Central memory CD4-positive, alpha-beta T cell (primary cell): Measurements from ENCODE around the gene SLC12A8.

Experiments used
- DNase-seq: peaks from one replicate; pipeline ENCODE4 v3.0.0; 2022
- total RNA-seq, 3 experiments: gene quantifications; one replicate each; lab custom pipeline; 2026; lab: John Stamatoyannopoulos, UW

Gene SLC12A8, protein sequence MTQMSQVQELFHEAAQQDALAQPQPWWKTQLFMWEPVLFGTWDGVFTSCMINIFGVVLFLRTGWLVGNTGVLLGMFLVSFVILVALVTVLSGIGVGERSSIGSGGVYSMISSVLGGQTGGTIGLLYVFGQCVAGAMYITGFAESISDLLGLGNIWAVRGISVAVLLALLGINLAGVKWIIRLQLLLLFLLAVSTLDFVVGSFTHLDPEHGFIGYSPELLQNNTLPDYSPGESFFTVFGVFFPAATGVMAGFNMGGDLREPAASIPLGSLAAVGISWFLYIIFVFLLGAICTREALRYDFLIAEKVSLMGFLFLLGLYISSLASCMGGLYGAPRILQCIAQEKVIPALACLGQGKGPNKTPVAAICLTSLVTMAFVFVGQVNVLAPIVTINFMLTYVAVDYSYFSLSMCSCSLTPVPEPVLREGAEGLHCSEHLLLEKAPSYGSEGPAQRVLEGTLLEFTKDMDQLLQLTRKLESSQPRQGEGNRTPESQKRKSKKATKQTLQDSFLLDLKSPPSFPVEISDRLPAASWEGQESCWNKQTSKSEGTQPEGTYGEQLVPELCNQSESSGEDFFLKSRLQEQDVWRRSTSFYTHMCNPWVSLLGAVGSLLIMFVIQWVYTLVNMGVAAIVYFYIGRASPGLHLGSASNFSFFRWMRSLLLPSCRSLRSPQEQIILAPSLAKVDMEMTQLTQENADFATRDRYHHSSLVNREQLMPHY
- 0 to 0.77 (median 0.46) reads per million in 3 experiments for total RNA-seq

DNA sequence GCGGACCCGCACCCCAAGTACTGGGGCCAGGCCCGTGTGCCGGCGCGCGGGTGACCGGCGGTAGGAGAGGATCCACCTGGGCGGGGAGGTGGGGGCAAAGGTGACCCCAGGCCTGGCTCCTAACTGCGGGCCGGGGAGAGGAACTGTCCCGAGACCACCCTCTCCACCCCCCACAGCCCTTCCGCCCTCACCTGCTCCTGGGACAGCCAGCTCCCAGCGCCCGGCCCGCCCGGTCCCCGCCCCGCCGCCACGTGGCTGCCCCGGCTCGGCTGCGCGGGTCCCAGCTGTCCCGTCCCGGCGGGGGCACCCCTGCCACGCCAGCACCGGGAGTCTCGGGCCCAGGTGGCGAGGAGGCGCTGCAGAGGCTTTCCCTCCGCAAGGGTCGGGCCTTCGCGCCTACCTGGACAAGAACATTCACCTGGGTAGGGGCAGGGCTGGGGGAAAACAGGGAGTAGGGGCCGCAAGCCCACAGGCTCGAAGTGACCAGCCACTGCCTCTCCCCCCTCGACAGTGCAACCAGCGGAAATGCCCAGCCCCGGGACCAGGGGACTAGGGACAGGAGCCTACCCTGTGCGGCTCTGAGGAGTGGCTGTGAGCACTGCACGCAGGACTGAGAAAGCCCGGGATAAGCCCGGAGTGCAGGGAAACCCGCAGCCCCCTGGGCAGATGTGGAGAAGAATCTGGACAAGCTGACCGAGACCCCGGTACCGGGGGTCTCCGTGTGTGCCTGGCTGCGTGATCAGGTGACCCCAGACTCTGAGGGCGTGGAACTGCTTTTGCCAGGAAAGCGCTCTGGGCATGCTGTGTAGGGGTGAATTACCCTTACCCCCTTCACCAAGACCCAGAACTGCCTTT is at the start of gene SLC12A8:
TSS of gene SLC12A8 (minus strand) at position 240 of the 855 bp plus-strand sequence. CDS start 1,399 bp downstream, outside the sequence.
- no peak for DNase-seq

DNA sequence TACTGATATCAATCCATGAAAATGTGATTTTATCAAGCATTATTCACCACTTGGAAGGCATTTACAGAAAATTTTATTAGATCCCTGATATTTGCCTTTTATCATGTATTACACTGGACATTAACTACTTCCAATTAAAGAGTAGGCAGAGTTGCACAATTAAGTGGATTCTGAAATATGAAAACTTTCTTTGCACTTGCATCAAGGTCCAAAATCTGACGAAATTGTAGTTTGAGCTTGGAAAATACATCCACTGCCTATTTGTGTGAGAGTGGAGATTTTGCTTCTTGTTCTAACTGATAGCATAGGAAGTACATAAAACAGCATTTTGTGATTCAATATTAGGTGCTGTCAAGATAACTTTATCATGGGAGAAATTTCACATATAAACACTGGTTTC is 49.6 kb upstream of the SLC12A8 start:
- DNase-seq: no peak

DNA sequence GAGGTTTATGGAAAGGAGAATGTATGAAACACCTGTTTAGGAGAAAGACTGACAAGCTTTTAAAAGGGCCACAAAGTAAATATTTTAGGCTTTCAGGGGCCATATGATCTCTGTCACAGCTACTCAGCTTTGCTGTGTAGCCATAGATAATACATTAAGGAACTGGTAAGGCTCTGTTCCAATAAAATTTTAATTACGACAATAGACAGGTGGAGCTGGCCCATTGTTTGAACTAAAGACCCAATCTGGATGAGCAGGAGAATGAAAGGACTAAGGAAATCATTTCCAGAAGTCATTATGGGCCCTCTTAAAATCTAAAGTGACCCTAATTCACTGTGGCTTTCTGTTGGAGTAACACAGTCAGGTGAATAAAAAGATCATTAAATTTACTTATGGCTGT is 48.5 kb upstream of the SLC12A8 start:
- no peak for DNase-seq

DNA sequence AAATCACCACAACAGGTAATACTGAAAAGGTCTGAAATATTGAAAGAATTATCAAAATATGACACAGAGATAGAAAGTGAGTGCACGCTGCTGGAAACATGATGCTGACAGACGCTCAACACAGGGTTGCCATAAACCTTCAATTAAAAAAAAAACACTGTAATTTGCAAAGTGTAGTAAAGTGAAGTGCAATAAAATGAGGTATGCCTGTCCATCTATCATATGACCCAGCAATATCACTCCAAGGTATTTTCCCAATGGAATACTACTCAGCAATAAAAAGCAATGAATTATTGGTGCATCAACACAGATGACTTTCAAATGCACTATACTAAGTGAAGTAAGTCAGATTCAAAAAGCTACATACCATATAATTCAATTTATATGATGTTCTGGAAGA is 47.6 kb upstream of the SLC12A8 start:
- DNase-seq: no peak

DNA sequence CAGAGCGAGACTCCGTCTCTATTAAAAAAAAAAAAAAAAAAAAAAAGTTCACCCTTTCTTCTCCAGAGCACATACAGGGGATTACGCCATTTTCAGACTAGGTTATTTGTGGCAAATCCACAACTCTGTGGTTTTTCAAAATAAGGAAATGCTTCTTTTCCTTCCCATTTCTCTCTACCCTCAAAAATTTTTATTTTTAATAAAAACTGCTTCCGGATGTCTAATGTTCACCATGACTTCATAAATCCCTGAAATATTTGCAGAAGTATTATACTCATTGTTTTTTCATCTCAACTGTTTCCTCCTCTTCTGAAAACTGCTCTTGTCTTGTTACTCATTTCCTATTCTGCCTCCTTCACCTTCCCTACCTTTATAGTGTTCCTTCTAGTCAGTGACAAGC is 45.0 kb upstream of the SLC12A8 start:
- no peak for DNase-seq

DNA sequence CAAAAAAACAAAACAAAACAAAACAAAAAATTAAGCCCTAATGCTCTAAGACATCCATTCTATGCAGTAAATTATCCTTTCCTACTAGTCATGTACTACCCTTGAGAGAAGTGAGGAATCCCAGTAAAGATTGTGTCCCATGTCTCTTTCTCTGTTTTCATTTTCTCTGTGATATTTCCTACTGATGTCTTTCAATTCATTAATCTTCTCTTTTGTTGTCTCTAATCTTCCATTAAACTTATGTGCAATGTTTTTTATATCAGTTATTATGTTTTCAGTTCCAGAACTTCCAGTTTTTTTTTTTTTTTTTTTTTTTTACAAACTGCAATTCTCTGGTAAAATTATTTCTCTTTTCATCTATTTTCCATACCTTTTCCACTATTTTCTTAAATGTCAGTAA is 44.1 kb upstream of the SLC12A8 start:
- DNase-seq: no peak

DNA sequence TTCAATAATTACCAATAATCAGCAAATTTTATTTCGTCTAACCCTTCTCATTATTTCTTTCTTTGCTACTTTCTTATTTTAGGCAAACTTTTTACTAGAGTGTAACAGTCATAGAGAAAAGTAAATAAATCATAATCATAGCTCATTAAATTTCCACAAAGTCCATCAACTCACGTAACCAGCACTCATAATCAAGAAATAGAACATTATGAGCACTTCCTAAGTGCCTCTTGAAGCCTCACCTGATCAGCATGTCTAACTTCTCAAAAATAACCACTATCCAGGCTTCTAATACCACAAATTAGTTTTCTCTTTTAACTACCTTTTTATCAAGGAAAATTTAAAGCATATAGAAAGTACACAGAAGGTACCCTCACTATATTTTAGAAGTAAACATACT is 38.4 kb upstream of the SLC12A8 start:
- DNase-seq: no peak

DNA sequence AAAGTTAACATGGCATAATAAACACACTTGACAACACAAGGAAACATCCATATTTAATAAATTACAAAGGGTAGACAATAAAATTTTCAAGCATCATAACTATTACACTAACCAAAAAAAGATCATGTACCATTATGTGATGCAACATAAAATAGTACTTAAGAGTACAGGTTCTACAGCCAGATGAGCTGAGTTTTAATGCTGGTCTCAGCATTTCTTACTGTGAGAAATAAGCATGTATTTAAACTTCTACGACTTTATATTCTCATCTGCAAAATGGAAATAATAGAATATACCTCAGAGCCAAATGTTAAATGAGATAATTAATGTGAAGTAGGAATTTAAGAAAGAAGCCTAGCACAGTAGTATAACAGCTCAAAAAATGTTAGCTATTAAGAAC is 33.7 kb upstream of the SLC12A8 start:
- no peak for DNase-seq

DNA sequence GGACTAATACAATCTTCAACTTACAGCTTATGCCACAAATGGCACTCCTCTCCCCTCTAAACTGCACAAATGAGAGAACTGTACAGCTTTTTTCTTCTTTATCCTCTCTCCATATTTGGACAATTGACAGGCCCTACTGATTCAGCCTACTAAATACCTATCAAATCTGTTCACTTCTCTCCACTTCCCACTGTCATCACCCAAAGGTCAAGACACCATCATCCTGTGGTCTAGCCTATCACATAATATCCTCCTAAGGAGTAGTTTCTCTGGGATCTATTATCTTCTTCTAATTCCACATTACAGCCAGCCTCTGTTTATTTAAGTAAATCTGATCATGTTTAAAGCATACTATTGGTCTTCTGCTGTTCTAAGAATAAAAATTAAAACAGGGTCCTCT is 33.0 kb upstream of the SLC12A8 start:
- no peak for DNase-seq

DNA sequence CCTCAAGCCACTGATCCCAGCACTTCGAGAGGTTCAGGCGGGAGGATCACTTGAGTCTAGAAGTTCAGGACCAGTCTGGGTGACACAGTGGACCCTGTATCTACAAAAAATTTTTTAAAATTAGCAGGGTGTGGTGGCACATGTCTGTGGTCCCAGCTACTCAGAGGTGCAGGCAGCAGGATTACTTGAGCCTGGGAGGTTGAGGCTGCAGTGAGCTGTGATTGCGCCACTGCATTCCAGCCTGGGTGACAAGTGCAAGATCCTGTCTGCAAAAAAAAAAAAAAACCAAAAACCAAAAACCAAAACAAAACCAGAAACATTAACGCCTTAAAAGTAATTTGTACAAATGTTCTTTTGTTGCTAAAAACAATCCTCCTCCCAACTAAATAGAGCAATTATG is 27.9 kb upstream of the SLC12A8 start:
- no peak for DNase-seq

DNA sequence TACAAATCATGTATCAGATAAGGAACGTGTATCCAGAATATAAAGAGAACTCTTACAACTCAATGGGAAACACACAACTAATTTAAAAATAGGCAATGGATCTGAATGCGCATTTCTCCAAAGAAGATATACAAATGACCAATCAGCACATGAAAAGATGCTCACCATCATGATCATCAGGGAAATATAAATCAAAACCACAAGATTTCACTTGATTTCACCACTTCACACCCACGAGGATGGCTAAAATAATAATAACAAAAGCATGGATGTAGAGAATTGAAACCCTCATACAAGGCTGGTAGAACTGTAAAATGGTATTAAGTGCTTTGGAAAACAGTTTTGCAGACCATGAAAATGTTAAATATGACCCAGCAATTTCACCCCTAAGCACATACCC is 26.7 kb upstream of the SLC12A8 start:
- DNase-seq: no peak

DNA sequence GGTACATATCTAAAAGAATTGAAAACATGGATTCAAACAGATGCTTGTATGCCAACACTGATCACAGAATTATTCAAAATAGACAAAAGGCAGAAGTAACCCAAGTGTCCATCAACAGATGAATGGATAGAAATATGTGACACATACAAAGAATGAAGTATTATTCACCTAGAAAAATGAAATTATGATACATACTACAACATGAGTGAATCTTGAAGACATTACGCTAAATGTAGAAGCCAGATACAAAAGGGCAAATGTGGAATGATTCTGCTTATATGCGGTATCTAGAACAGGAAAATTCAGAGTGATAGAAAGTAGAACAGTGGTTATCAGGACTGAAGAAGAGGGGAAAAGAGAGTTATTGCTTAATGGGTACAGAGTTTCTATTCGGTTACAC is 26.2 kb upstream of the SLC12A8 start:
- DNase-seq: no peak

DNA sequence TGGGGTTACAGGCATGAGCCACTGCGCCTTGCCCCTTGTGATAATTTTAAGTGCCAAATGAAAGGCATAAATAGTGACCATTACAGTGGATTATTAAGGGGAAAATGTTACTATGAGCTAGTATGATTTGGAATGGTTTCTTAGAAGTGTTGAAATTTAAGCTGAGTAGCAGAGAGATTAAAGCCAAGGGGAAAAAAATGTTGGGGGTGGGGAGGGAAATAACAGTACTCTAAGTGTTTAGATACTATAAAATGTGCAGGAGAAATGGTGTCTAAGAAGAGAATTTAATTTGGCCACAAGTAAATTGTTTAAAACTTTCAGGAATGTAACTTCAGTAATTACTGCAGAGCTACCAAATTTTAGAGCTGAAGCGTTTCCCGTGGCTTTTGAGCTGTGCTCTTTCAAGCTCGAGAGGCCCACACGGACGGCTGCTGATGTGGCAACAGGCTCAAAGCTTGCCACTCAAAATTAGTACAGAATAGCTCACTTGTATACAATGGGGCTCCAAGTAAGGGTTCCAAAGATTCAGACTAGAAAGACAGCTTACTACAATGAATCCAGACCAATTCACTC is 23.9 kb upstream of the SLC12A8 start:
- DNase-seq: no peak

DNA sequence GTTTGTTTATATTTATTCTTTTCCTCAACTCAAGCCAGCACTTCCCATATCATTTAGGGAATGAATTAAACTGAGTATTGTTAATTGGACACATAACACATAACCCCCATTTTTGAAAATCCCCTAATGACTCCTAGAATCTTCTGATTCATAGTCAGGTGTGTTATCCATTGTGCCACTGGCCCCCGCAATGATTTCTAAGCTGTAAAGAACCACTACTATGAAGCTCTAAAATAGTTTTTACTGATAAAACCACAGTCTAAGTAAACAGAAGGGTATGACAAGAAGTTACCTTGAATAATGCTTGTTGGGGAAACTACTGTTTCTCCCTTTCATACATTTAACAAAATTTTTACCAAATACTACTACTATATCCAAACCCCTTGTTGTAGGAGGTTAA is 22.3 kb upstream of the SLC12A8 start:
- DNase-seq: no peak

DNA sequence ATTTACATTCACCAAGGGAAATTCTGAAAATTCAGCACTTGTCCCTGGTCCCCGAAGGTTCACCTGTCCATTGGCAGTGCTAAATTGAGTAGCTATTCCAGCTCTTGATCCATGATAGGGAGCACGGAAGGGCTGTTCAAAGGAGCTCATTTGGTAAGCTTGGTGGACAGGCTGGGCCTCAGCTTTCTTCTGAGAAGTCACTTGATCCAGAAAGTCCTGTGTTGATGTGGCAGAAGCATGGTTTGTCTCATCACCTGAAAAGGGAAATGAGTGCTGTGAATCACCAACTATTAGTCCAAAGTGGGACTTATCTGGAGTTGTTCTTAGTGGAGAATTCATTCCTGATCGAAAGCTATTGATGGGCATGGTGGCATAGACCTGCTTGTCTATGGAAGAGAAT is 19.9 kb upstream of the SLC12A8 start:
- no peak for DNase-seq

DNA sequence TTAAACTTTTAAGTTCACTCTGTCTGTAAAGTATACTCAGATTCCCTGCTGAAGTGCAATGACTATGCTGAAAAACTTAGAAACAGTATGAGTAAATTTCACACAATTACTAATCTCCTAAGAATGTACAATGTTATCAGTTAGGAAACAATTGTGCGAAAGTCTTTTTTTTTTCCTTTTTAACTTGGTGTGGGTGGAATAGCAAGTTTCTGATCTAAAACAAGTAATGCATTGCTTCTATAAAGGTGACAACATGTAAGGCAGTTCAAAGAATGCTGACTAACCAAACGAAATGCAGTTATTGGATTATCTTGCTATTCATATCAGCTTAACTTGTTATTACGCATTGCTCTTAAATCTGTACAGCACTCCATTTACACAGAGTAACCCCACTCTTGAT is 19.3 kb upstream of the SLC12A8 start:
- no peak for DNase-seq

DNA sequence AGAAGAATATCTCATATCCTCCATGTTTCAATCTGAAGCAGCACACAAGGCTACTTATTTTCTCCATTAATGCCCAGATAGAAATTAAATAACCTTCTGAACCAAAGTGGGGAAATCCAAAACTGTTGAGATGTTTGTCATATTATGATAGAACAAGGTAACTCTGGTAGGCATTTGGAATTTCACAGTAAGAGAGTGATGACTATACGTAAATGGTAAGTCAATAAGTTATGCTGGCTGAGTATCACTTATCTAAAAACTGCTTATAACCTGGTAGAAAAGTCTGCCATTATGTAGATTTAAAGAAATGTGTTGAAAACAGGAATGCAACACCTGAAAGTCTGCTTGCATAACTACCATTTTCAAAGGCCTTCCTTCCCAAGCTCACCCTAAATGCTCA is 17.2 kb upstream of the SLC12A8 start:
- DNase-seq: no peak

DNA sequence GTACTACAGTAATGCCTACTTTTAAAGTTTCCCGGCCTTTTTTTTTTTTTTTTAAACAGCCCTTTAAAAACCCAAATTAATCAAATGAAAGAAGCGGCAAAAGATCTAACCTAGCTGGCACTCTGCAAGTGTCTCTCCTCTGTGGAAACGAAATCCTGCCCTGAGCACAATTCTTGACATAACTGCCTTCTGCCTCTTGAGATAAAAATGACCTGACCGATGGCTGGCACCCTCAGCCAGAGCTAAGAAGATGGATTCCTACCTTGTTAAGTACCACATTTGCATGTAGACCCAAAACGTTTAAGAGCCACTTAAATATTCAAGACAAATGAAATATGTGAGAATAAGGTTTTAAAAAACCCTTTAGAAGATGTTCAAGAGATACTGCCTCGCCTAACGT is 16.6 kb upstream of the SLC12A8 start:
- no peak for DNase-seq

DNA sequence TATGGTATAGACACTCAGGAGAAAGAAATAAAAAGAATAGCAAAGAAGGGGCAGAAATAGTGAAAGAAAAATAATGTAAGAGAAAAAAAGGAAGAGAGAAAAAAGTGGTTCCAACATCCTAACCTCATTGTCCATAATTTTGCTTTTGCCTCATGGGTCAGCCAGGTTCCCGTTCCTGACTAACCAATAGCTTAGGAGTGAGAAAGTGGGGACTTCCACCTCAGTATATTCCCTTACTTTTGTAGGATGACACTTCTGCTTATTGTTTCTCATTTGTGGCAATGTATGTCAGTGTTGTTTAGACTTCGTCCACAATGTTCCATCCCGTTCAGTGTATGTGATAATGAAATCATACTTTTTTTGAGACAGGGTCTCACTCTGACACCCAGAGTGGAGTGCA is 9.3 kb upstream of the SLC12A8 start:
- no peak for DNase-seq

DNA sequence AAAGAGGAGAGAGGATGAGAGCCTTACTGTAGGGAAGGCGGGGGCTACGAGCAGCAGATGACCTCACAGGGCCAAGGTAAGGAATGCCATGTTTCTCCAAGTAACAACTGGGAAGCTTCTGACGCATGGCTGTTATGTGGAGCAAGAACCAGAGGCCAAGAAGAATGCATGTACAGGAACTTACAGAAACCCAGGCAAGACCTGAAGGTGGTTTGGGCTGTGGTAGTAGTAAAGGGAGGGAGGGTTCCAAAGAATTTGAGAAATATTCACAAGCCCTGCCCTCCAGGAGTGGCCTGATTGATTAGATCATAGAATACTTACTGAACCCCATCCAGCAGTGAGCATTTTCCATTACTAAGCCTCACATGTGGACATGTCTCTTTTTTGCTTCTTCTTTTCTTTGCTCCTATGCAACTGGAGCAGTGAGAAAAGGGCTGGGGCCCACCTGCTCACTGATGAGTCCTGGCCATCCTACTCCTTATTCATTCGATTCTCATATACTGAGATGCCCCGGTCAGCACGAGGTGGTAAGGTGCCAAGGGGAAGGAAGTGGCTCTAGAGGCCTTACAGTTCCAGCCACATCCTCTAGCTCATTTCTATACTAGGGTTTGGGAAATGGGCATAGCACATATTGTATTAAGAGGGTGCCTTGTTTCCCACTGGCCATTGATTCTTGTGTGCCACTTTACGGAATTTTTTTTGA is 8.3 kb upstream of the SLC12A8 start:
- DNase-seq: no peak

DNA sequence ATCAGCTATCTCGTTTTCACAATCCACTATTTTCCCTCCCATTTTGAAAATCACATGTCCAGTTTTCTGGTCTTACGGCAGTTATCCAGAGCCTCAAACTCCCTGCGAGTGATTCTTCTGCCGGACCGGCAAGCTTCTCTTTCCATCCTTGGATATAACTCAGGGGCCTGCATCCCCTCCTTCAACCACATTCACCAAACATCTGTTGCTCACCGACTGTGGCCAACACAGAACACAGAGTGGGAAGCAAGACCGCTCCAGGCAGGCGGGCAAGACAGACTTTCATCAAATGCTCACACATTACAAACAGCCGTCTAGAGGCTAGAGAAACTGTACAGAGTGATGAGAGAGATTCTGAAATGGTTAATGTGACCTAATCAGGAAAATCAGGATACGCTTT is 7.6 kb upstream of the SLC12A8 start:
- no peak for DNase-seq

DNA sequence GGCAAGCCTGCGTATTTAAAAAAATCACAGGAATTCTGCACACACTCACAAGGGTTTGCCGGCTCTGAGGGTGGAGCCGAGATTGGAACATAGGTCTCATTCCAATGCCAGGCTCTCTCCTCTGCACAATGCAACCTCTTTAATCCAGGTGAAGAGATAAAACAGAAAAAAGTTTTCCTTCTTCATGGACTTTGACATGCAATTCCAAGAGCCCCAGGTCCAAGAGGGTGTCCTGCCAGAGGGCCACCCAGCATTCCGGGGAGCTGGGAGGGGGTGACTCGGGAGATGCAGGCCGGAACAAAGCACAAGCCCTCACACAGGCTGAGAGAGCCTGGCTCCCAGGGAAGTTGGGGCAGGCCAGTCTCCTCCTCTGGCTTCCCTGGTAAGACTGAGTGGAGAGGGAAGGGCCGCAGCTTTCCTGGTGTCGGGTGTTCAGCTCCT is 6.7 kb upstream of the SLC12A8 start:
- no peak for DNase-seq
